Kidney epithelial cell (primary cell): Measurements from ENCODE around the gene OR14A16. TPM values are rescaled to one million over a fixed set of nuclear protein-coding genes. Genes with fewer than 3 reads are reported as not detected.
A peak's percentile ranks its signal among the peaks of the same experiment; 100 is the strongest.

Experiments used
- DNase-seq: peaks from one replicate; pipeline ENCODE4 v3.0.0-alpha.2; 2010; ENCODE audit warnings: low read depth
- H3K27me3 ChIP-seq: 2 replicates; pipeline ENCODE4 v1.6.0; 2011; ENCODE audit warnings: low read length; ENCODE audit not compliant: control insufficient read depth, insufficient read depth
- H3K36me3 ChIP-seq: 2 replicates; pipeline ENCODE4 v1.5.1; 2011; ENCODE audit warnings: low read length; ENCODE audit not compliant: control insufficient read depth, insufficient read depth
- H3K4me3 ChIP-seq: 2 replicates; pipeline ENCODE4 v1.5.1; 2011; ENCODE audit warnings: low read depth, mild to moderate bottlenecking, control low read depth, low read length
- total RNA-seq: library from RNA; depleted of rRNA; stranded (reverse); fragments of >200 nt; gene quantifications from 2 replicates; pipeline ENCODE4 v1.2.3, GENCODE V29; 2015
- TF ChIP-seq, protein P1 (sequence below): IDR thresholded peaks from 2 replicates; pipeline ENCODE4 v1.5.1; 2011; ENCODE audit warnings: mild to moderate bottlenecking, moderate library complexity, low read length, control low read depth, inconsistent platforms; ENCODE audit not compliant: insufficient read depth, poor library complexity, severe bottlenecking

Gene OR14A16, protein sequence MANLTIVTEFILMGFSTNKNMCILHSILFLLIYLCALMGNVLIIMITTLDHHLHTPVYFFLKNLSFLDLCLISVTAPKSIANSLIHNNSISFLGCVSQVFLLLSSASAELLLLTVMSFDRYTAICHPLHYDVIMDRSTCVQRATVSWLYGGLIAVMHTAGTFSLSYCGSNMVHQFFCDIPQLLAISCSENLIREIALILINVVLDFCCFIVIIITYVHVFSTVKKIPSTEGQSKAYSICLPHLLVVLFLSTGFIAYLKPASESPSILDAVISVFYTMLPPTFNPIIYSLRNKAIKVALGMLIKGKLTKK
- total RNA-seq: not detected in 2 replicates

DNA sequence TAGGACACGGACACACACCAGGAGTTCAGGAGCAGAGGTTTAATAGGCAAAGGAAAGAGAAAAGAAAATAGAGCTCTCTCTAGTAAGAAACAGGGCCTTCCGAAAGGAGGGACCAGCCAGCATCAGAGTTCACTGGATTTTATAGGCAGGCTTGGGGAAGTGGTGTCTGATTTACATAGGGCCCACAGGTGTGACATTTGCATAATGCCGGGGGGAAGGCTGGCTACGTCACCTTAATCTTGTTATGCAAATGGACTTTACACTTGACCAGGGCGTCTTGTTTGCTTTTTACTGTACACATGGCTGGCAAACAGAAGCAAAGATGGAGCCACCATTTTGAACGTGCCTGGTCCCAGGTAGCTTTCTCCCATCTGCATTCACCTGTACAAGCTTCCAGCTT, at the start of gene OR14A16:
Gene OR14A16, minus strand, starts transcription at position 97 of the 400 bp plus-strand sequence. CDS start 8,390 bp downstream, outside the sequence.
- H3K27me3 ChIP-seq: no peaks in the 10 kb centered on the region
- no peak for DNase-seq
- no peaks in the 10 kb centered on the region for H3K36me3 ChIP-seq
- TF ChIP-seq, protein P1, sequence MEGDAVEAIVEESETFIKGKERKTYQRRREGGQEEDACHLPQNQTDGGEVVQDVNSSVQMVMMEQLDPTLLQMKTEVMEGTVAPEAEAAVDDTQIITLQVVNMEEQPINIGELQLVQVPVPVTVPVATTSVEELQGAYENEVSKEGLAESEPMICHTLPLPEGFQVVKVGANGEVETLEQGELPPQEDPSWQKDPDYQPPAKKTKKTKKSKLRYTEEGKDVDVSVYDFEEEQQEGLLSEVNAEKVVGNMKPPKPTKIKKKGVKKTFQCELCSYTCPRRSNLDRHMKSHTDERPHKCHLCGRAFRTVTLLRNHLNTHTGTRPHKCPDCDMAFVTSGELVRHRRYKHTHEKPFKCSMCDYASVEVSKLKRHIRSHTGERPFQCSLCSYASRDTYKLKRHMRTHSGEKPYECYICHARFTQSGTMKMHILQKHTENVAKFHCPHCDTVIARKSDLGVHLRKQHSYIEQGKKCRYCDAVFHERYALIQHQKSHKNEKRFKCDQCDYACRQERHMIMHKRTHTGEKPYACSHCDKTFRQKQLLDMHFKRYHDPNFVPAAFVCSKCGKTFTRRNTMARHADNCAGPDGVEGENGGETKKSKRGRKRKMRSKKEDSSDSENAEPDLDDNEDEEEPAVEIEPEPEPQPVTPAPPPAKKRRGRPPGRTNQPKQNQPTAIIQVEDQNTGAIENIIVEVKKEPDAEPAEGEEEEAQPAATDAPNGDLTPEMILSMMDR: no peak
- no peak within 1 kb of the TSS for H3K4me3 ChIP-seq

GRCh38 chr1:247865416-247865815, 41.5 kb upstream of the OR14A16 start:
- H3K36me3 ChIP-seq: no peaks in the 10 kb centered on the region

GRCh38 chr1:247864644-247865043, 40.7 kb upstream of the OR14A16 start:
- no peaks in the 10 kb centered on the region for H3K36me3 ChIP-seq
- TF ChIP-seq, protein P1: no peak
- DNase-seq: no peak
- H3K4me3 ChIP-seq: no peak overlapping the region
- H3K27me3 ChIP-seq: no peaks in the 10 kb centered on the region

More at GRCh38 chr1:247865416-247865815, 41.5 kb upstream of the OR14A16 start:
- TF ChIP-seq, protein P1: no peak
- Histone ChIP-seq H3K4me3 (no peak overlapping the region), H3K27me3 (no peaks in the 10 kb centered on the region)
- no peak for DNase-seq

DNA sequence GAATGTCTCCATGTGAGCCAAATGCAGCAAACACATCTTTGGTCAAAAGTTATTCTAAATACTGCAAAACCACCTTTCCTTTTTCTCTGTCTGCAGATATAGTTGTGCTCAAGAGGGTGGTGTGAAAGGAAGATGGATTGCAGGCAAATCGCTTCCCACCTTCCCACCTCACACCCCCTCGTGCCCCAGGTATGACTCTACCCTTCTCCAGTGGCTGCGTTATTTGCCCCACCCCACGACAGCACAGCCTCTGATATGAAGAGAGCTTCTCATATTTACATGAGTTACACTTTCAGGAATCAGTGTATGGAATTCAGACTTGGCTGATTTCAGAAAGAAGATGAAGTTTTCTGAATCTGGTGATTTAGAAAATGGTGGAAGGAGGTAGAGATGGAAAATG, 38.8 kb upstream of the OR14A16 start:
- TF ChIP-seq, protein P1: no peak
- DNase-seq: no peak
- Histone ChIP-seq H3K27me3 (no peaks in the 10 kb centered on the region), H3K36me3 (no peaks in the 10 kb centered on the region), H3K4me3 (no peak overlapping the region)

GRCh38 chr1:247857985-247858619, 34.2 kb upstream of the OR14A16 start:
- TF ChIP-seq, protein P1: no peak

More at GRCh38 chr1:247857985-247858619, 34.2 kb upstream of the OR14A16 start:
- DNase-seq: no peak
- Histone ChIP-seq H3K27me3 (no peaks in the 10 kb centered on the region), H3K36me3 (no peaks in the 10 kb centered on the region), H3K4me3 (peak overlapping the region; percentile 71)
